H9 (cell line): Measurements from ENCODE around the gene SDHA. TPM values are rescaled to one million over a fixed set of nuclear protein-coding genes. Genes with fewer than 3 reads are reported as not detected.
"Not testable (repeated sequence)": the region's sequence is repeated elsewhere in the genome, so short reads cannot be mapped to it uniquely, and the experiment has no call there.

Experiments
- DNase-seq: peaks from one replicate; pipeline ENCODE4 v3.0.0-alpha.2; 2017
- H2AFZ ChIP-seq: one replicate; pipeline ENCODE4 v1.6.1; 2013; ENCODE audit warnings: mild to moderate bottlenecking, low read length, control low read depth, moderate library complexity
- H2AK5ac ChIP-seq: 2 replicates; pipeline ENCODE4 v1.6.1; 2013; ENCODE audit warnings: low read length, control low read depth, mixed read lengths; ENCODE audit not compliant: insufficient read length
- H2BK120ac ChIP-seq: one replicate; pipeline ENCODE4 v1.6.1; 2013; ENCODE audit warnings: low read depth, mild to moderate bottlenecking, low read length, control low read depth, inconsistent platforms; ENCODE audit not compliant: poor library complexity, severe bottlenecking
- H2BK12ac ChIP-seq: 2 replicates; pipeline ENCODE4 v1.6.1; 2013; ENCODE audit warnings: low read length, control low read depth, mixed read lengths, low read depth; ENCODE audit not compliant: insufficient read length
- H2BK15ac ChIP-seq: 2 replicates; pipeline ENCODE4 v1.6.1; 2013; ENCODE audit warnings: low read depth, low read length, control low read depth
- H2BK20ac ChIP-seq: one replicate; pipeline ENCODE4 v1.6.1; 2013; ENCODE audit warnings: low read depth, mild to moderate bottlenecking, low read length, control low read depth, inconsistent platforms; ENCODE audit not compliant: poor library complexity, severe bottlenecking
- H2BK5ac ChIP-seq: 2 replicates; pipeline ENCODE4 v1.6.1; 2013; ENCODE audit warnings: low read length, control low read depth, mixed read lengths; ENCODE audit not compliant: insufficient read length
- H3K14ac ChIP-seq: 2 replicates; pipeline ENCODE4 v1.6.1; 2013; ENCODE audit warnings: low read length, control low read depth; ENCODE audit not compliant: insufficient read depth
- H3K18ac ChIP-seq: 2 replicates; pipeline ENCODE4 v1.6.1; 2013; ENCODE audit warnings: low read depth, mild to moderate bottlenecking, mixed read lengths, low read length, control low read depth; ENCODE audit not compliant: insufficient read length
- H3K23ac ChIP-seq: 2 replicates; pipeline ENCODE4 v1.6.1; 2013; ENCODE audit warnings: low read length, control low read depth, mixed read lengths, low read depth; ENCODE audit not compliant: insufficient read length
- H3K23me2 ChIP-seq: 2 replicates; pipeline ENCODE4 v1.6.1; 2013; ENCODE audit warnings: low read depth, mild to moderate bottlenecking, mixed read lengths, low read length, control low read depth; ENCODE audit not compliant: insufficient read length, poor library complexity, severe bottlenecking
- H3K27ac ChIP-seq: 2 replicates; pipeline ENCODE4 v1.5.1; 2013; ENCODE audit warnings: low read length, control low read depth, mixed read lengths, low read depth; ENCODE audit not compliant: insufficient read length
- H3K27me3 ChIP-seq: 2 replicates; pipeline ENCODE4 v1.6.1; 2013; ENCODE audit warnings: low read length, control low read depth, inconsistent platforms; ENCODE audit not compliant: insufficient read depth
- H3K4ac ChIP-seq: 2 replicates; pipeline ENCODE4 v1.6.1; 2013; ENCODE audit warnings: low read depth, mild to moderate bottlenecking, control low read depth, inconsistent platforms, low read length, moderate library complexity
- H3K4me1 ChIP-seq: 2 replicates; pipeline ENCODE4 v1.6.1; 2013; ENCODE audit warnings: low read length, control low read depth, inconsistent platforms; ENCODE audit not compliant: insufficient read depth
- H3K4me2 ChIP-seq: 2 replicates; pipeline ENCODE4 v1.6.1; 2013; ENCODE audit warnings: low read length, control low read depth, mixed read lengths; ENCODE audit not compliant: insufficient read length, insufficient read depth
- H3K56ac ChIP-seq: 2 replicates; pipeline ENCODE4 v1.6.1; 2013; ENCODE audit warnings: low read depth, mild to moderate bottlenecking, mixed read lengths, low read length, control low read depth; ENCODE audit not compliant: insufficient read length
- H3K79me1 ChIP-seq: 2 replicates; pipeline ENCODE4 v1.6.1; 2013; ENCODE audit warnings: low read depth, mild to moderate bottlenecking, moderate library complexity, low read length, control low read depth, inconsistent platforms; ENCODE audit not compliant: insufficient read depth, poor library complexity, severe bottlenecking
- H3K79me2 ChIP-seq: 2 replicates; pipeline ENCODE4 v1.6.1; 2013; ENCODE audit warnings: low read length, control low read depth, inconsistent platforms; ENCODE audit not compliant: insufficient read depth
- H3K9ac ChIP-seq: 2 replicates; pipeline ENCODE4 v1.6.1; 2013; ENCODE audit warnings: low read length, control low read depth, mixed read lengths; ENCODE audit not compliant: insufficient read length; ENCODE audit errors: extremely low read depth
- H3K9me3 ChIP-seq: one replicate; pipeline ENCODE4 v1.6.1; 2013; ENCODE audit warnings: low read depth, low read length, inconsistent platforms; ENCODE audit not compliant: control insufficient read depth
- H3T11ph ChIP-seq: one replicate; pipeline ENCODE4 v1.6.1; 2013; ENCODE audit warnings: mild to moderate bottlenecking, low read length, control low read depth, inconsistent platforms
- H4K20me1 ChIP-seq: one replicate; pipeline ENCODE4 v1.6.1; 2013; ENCODE audit not compliant: control insufficient read depth, insufficient read length, insufficient read depth
- H4K5ac ChIP-seq: 2 replicates; pipeline ENCODE4 v1.6.1; 2013; ENCODE audit warnings: low read depth, mild to moderate bottlenecking, mixed read lengths, low read length, control low read depth; ENCODE audit not compliant: insufficient read length
- H4K8ac ChIP-seq: replicated peaks from 2 replicates; pipeline ENCODE4 v1.6.1; 2013; ENCODE audit warnings: low read length, control low read depth, mixed read lengths, low read depth; ENCODE audit not compliant: insufficient read length
- H4K91ac ChIP-seq: 2 replicates; pipeline ENCODE4 v1.6.1; 2013; ENCODE audit warnings: low read depth, mild to moderate bottlenecking, moderate library complexity, mixed read lengths, low read length, control low read depth; ENCODE audit not compliant: insufficient read length
- H3K27ac Mint-ChIP-seq, 3 experiments: 2 replicates in 2 of 3; 3 replicates in 1 of 3; pipeline ENCODE4 v1.8.0; 2020 to 2021; ENCODE audit warnings: mixed read lengths in 3 of 3, mild to moderate bottlenecking in 1 of 3, moderate library complexity in 1 of 3
- H3K27me3 Mint-ChIP-seq: 2 replicates; pipeline ENCODE4 v1.8.0; 2021; ENCODE audit warnings: low read depth, mild to moderate bottlenecking, moderate library complexity, mixed read lengths
- H3K36me3 Mint-ChIP-seq, 3 experiments: 2 replicates in 2 of 3; 3 replicates in 1 of 3; pipeline ENCODE4 v1.8.0; 2020 to 2021; ENCODE audit warnings: low read depth in 3 of 3, mixed read lengths in 3 of 3; ENCODE audit not compliant: insufficient read depth in 1 of 3
- H3K4me1 Mint-ChIP-seq, 2 experiments: 2 replicates each; pipeline ENCODE4 v1.8.0; 2020; ENCODE audit warnings: mixed read lengths in 2 of 2
- H3K4me3 Mint-ChIP-seq, 2 experiments: 2 replicates in 1 of 2; 3 replicates in 1 of 2; pipeline ENCODE4 v1.8.0; 2020 to 2021; ENCODE audit warnings: mild to moderate bottlenecking in 2 of 2, mixed read lengths in 2 of 2, moderate library complexity in 1 of 2
- H3K9me3 Mint-ChIP-seq, 2 experiments: 2 replicates in 1 of 2; 3 replicates in 1 of 2; pipeline ENCODE4 v1.8.0; 2020; ENCODE audit warnings: mild to moderate bottlenecking in 2 of 2, mixed read lengths in 2 of 2, moderate library complexity in 1 of 2
- WGBS: extraction: QIAGEN DNeasy Blood & Tissue Kit; methylation state at CpG from one replicate; pipeline ENCODE4 v1.1.7; 2013; ENCODE audit warnings: missing lambda C conversion rate, low lambda C conversion rate, mixed read lengths; ENCODE audit not compliant: insufficient read length; ENCODE audit errors: extremely low coverage; 5-methylcytosine and 5-hydroxymethylcytosine counted together
- total RNA-seq: library from RNA; stranded (reverse); gene quantifications from 2 replicates; pipeline ENCODE4 v1.2.1, GENCODE V29; 2021
- TF ChIP-seq, protein P1 (sequence below): fragments of 200-600 bp; sonication (generic); conservative IDR thresholded peaks from 3 replicates; pipeline ENCODE4 v1.8.0; 2021; ENCODE audit warnings: antibody characterized with exemption, mild to moderate bottlenecking

Gene SDHA
- total RNA-seq, 1 experiment from 2014 or later, result 84.8 TPM

DNA sequence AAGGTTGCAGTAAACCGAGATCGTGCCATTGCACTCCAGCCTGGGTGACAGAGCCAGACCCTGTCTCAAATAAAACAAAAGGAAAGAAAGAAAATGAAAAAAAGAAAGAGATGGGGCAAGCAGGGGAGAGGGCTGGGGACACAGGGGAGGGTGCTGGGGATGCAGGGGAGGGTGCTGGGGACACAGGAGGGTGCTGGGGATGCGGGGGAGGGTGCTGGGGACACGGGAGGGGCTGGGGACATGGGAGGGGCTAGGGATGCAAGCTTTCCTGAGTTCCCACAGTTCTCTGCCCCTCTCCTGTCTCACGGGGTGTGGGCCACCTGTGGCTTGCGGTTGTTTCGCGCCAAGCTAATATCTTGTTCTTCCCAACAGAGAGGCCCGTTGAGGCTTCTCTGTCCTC lies 60.5 kb downstream of the SDHA start:
- Histone ChIP-seq H3K14ac (no peak overlapping the region), H4K20me1 (no peaks in the 10 kb centered on the region), H3K18ac (no peak overlapping the region), H3K56ac (no peak overlapping the region), H2BK120ac (no peak overlapping the region), H3K4me2 (no peak overlapping the region), H3K4ac (no peak overlapping the region), H2BK15ac (no peak overlapping the region), H2BK12ac (no peak overlapping the region), H2AFZ (no peak overlapping the region), H2BK5ac (no peak overlapping the region), H3K9ac (no peak overlapping the region), H3K23me2 (no peaks in the 10 kb centered on the region), H3K27ac (no peak overlapping the region), H3K79me2 (peaks cover 18% of the 10 kb centered on the region; the same call in 1 of the 2 replicates), H4K91ac (no peak overlapping the region), H2BK20ac (no peak overlapping the region), H3K4me1 (no peaks in the 10 kb centered on the region), H4K8ac (no peak overlapping the region), H2AK5ac (no peak overlapping the region), H4K5ac (no peak overlapping the region), H3K23ac (no peak overlapping the region), H3K79me1 (peaks cover 6% of the 10 kb centered on the region), H3K27me3 (no peaks in the 10 kb centered on the region), H3T11ph (no peak overlapping the region), H3K9me3 (peaks cover 7% of the 10 kb centered on the region)
- no peaks in the 10 kb centered on the region; a peak in 1 of 4 replicates for H3K4me1 Mint-ChIP-seq
- no peaks in the 10 kb centered on the region; the same call in 1 of the 2 replicates for H3K27me3 Mint-ChIP-seq
- H3K4me3 Mint-ChIP-seq, result no peak overlapping the region
- WGBS, result no CpG with 5 or more reads among the region's 9 CpGs
- DNase-seq, result no peak
- TF ChIP-seq, protein P1, sequence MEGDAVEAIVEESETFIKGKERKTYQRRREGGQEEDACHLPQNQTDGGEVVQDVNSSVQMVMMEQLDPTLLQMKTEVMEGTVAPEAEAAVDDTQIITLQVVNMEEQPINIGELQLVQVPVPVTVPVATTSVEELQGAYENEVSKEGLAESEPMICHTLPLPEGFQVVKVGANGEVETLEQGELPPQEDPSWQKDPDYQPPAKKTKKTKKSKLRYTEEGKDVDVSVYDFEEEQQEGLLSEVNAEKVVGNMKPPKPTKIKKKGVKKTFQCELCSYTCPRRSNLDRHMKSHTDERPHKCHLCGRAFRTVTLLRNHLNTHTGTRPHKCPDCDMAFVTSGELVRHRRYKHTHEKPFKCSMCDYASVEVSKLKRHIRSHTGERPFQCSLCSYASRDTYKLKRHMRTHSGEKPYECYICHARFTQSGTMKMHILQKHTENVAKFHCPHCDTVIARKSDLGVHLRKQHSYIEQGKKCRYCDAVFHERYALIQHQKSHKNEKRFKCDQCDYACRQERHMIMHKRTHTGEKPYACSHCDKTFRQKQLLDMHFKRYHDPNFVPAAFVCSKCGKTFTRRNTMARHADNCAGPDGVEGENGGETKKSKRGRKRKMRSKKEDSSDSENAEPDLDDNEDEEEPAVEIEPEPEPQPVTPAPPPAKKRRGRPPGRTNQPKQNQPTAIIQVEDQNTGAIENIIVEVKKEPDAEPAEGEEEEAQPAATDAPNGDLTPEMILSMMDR, result no peak
- H3K9me3 Mint-ChIP-seq, result peaks cover 28 to 33% of the 10 kb centered on the region in 2 experiments
- peak overlapping the region in 1 of 3 experiments; percentile 67; a peak in 1 of 7 replicates for H3K27ac Mint-ChIP-seq
- H3K36me3 Mint-ChIP-seq, result peaks cover 58 to 73% (median 71%) of the 10 kb centered on the region in 3 experiments

DNA sequence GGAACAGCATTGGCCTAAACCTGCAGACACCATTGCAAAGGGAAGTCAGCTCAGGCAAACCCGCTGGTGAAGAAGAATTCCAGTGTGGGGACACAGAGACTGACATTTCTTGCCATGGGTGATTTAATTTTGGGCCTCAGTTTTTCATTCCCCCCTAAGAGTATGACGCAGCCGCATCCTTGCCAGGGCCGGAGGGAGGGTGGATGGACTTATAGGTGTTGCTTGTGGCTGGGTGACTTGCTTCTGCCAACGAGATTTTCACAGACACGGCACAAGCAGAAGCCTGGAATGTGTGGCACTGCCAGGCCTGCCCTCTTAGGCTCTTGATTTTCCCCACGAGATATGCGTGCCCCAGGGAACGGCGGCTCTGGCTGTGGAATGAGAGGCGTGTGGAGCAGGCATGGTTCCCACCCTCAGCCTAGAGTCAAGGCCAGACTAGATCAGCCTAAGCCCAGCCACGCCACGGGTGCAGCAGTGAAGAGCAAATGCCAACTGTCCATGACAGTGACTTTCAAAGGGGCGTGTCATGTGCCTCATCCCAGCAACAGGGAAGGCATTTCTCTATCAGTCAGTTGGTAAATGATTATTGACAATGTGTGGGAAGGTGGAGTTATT lies 61.0 kb downstream of the SDHA start:
- not testable (repeated sequence) for H3K23me2 ChIP-seq, H3K14ac ChIP-seq, H3K23ac ChIP-seq, H2AFZ ChIP-seq, H2BK5ac ChIP-seq, H3K4ac ChIP-seq, H3K4me1 ChIP-seq, H4K5ac ChIP-seq, H4K20me1 ChIP-seq, H3K27me3 ChIP-seq, H4K91ac ChIP-seq, H3K27ac ChIP-seq, H3K18ac ChIP-seq, H3K56ac ChIP-seq, H2BK120ac ChIP-seq, H3T11ph ChIP-seq, H2BK12ac ChIP-seq, H3K4me1 Mint-ChIP-seq, H3K9me3 ChIP-seq, H2AK5ac ChIP-seq, H2BK20ac ChIP-seq, H3K9ac ChIP-seq, H4K8ac ChIP-seq, H3K27me3 Mint-ChIP-seq, H2BK15ac ChIP-seq, H3K4me3 Mint-ChIP-seq, H3K4me2 ChIP-seq, DNase-seq
- peaks cover 18% of the 10 kb centered on the region; the same call in 1 of the 2 replicates for H3K79me2 ChIP-seq
- H3K9me3 Mint-ChIP-seq, result peaks cover 33 to 36% of the 10 kb centered on the region in 2 experiments
- H3K36me3 Mint-ChIP-seq, result peaks cover 60 to 73% (median 71%) of the 10 kb centered on the region in 3 experiments
- no CpG with 5 or more reads among the region's 14 CpGs for WGBS
- peak overlapping the region in 1 of 3 experiments; percentile 44; a peak in 2 of 7 replicates for H3K27ac Mint-ChIP-seq
- peaks cover 11% of the 10 kb centered on the region for H3K79me1 ChIP-seq
